Stomach smooth muscle (tissue), 2 donors: Measurements from ENCODE around the gene IGDCC3.

Source experiments
- H3K27ac ChIP-seq: one replicate; pipeline ENCODE4 v1.7.0; 2013; ENCODE audit warnings: mild to moderate bottlenecking, low read length, inconsistent platforms
- H3K27me3 ChIP-seq, 2 donors: one replicate each; pipeline ENCODE4 v1.7.0; 2013; ENCODE audit warnings: low read length in 2 of 2; ENCODE audit not compliant: insufficient read depth in 2 of 2, control insufficient read depth in 1 of 2
- H3K36me3 ChIP-seq, 2 donors: one replicate each; pipeline ENCODE4 v1.7.0; 2013; ENCODE audit warnings: low read length in 2 of 2; ENCODE audit not compliant: control insufficient read depth in 2 of 2, insufficient read depth in 2 of 2
- H3K4me1 ChIP-seq: one replicate; pipeline ENCODE4 v1.7.0; 2013; ENCODE audit warnings: low read length; ENCODE audit not compliant: control insufficient read depth, insufficient read depth
- H3K4me3 ChIP-seq, 2 donors: one replicate each; pipeline ENCODE4 v1.7.0; 2013; ENCODE audit warnings: low read length in 2 of 2
- H3K9ac ChIP-seq, 2 donors: one replicate each; pipeline ENCODE4 v1.7.0; 2013; ENCODE audit warnings: low read length in 2 of 2, mild to moderate bottlenecking in 1 of 2
- H3K9me3 ChIP-seq, 2 donors: one replicate each; pipeline ENCODE4 v1.7.0; 2013; ENCODE audit warnings: low read length in 2 of 2; ENCODE audit not compliant: control insufficient read depth in 2 of 2
- donor health status: healthy.
- donor health status: Pancreatic carcinoma.

The IGDCC3 gene

DNA sequence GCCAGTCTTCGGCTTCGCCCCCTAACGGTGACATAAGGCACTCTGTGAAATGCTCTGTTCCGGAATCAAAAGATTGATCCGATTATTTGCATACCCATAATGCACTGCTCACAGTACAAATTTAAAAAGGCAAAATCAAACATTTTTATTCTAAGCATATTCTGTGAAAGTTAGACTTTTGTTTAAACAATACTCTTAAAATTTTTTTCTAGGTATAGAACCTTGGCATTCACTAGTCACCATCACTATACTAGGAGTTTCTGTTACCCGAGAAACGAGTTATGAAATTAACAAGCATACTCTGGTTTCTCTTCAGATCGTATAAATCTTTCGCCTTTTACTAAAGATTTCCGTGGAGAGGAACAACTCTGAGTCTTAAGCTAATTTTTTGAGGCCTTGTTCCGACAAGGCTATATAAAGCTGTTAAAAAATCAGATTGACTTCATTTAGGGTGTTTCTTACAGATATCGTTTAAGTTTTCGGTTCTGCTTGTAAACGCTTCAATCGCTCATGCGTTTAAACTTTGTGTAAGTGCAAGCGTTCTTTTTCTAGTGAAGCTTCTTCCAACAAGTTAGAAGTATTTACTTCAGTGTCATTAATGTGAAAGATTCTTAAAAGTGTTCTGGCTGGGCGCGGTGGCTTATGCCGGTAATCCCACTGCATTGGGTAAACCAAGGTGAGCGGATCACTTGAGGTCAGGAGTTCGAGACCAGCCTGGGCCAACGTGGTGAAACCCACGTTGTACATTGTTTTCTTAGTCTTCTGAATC, 73.2 kb downstream of the IGDCC3 start, which contains the start of gene RNU5B-1:
Gene RNU5B-1, plus strand, starts transcription at position 297 of the 769 bp plus-strand sequence.
- Histone ChIP-seq H3K36me3 (no peaks in the 10 kb centered on the region), H3K27ac (peak within 1 kb of the TSS; percentile 89), H3K9me3 (no peaks in the 10 kb centered on the region), H3K4me1 (peaks cover 14% of the 10 kb centered on the region), H3K27me3 (no peaks in the 10 kb centered on the region), H3K9ac (peak within 1 kb of the TSS; percentile 86 to 93), H3K4me3 (peak within 1 kb of the TSS; percentile 80 to 85)

DNA sequence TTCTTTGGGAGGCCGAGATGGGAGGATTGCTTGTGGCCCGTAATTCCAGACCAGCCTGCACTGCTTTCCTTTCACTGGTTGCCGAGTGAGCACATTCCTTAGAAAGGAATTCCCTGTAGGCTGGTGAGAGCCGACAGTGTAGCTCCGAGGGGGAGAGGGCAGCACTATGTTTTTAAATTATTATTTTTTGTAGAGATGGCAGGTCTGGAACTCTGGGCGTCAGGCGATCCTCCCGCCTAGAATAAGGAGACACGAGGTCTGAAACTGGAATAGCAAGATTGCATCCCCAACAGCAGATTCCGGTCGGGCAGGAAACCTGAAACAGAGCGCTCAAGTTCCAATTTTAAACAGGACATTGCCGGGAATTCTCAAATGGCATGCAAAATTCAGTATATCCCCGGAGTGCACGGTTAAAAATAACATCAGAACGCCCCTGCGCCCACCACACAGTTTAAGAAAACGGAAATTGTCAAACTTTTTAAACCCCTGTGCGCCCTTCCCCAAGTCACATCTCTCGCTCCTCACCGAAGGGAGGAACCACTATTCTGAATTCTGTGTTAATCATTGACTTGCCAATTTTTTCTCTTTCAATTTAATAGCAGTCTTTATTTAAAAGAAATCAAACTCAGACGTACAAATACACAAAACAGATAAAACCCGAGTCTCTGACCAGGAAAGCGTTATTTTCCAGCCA, 74.0 kb downstream of the IGDCC3 start:
- no peaks in the 10 kb centered on the region for H3K36me3 ChIP-seq
- H3K4me1 ChIP-seq, result peaks cover 14% of the 10 kb centered on the region
- peak overlapping the region; percentile 80 to 85 for H3K4me3 ChIP-seq
- no peaks in the 10 kb centered on the region for H3K9me3 ChIP-seq
- peak overlapping the region; percentile 89 for H3K27ac ChIP-seq
- no peaks in the 10 kb centered on the region for H3K27me3 ChIP-seq
- peak overlapping the region; percentile 86 to 93 for H3K9ac ChIP-seq

DNA sequence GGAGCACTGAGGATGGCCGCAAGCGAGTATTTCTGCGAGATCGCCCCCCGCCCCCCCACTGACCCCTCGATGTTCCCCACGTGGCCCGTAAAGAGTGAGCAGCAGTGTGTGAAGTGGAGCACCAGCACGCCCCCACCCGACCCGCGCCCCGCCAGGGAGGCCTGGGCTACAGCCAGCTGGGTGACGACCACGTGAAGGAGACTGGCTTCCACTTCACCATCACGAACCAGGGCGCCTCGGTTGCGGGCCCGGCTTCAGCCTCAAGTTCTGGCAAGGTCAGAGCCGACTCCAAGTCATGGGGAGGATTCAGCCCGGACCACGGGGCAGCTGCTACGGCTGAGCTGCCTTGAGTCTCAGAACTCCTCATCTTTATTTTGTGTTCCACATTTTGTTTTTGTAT, 75.7 kb downstream of the IGDCC3 start:
- Histone ChIP-seq H3K27ac (no peak overlapping the region), H3K27me3 (no peaks in the 10 kb centered on the region), H3K4me3 (no peak overlapping the region), H3K9me3 (no peaks in the 10 kb centered on the region), H3K36me3 (no peaks in the 10 kb centered on the region), H3K4me1 (peaks cover 16% of the 10 kb centered on the region), H3K9ac (no peak overlapping the region)

DNA sequence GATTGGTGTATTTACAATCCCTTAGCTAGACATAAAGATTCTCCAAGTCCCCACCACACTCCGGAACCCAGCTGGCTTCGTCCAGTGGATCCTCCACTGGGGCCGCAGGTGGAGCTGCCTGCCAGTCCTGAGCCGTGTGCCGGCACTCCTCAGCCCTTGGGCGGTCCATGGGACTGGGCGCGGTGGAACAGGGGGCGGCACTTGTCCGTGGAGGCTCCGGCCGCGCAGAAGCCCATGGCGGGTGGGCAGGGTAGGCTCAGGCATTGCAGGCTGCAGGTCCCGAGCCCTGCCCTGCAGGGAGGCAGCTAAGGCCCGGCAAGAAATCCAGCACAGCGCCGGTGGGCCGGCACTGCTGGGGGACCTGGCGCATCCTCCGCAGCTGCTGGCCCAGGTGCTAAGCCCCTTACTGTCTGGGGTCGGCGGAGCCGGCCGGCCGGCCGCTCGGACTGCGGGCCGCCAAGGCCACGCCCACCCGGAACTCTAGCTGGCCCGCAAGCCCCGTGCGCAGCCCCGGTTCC, 76.8 kb downstream of the IGDCC3 start:
- Histone ChIP-seq H3K9me3 (no peaks in the 10 kb centered on the region), H3K4me1 (peaks cover 16% of the 10 kb centered on the region), H3K9ac (no peak overlapping the region), H3K36me3 (no peaks in the 10 kb centered on the region), H3K27me3 (no peaks in the 10 kb centered on the region), H3K27ac (no peak overlapping the region), H3K4me3 (no peak overlapping the region)

DNA sequence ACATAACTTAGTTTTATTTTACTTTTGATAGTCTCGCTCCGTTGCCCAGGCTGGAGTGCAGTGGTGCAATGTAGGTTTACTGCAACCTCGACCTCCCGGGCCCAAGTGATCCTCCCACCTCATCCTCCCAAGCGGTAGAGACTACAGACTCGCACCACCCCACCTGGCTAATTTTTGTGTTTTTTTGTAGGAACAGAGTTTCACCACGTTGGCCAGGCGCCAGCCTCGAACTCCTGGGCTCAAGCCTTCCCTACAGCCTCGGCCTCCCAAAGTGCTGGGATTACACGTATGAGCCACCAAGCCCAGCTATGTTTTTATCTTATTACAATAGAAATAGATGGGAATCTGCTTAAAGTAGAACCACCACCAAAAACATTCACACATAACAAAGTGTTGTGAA, 79.1 kb downstream of the IGDCC3 start:
- no peak overlapping the region for H3K4me3 ChIP-seq
- H3K27me3 ChIP-seq, result no peaks in the 10 kb centered on the region
- no peak overlapping the region for H3K9ac ChIP-seq
- H3K9me3 ChIP-seq, result no peaks in the 10 kb centered on the region
- peaks cover 7% of the 10 kb centered on the region for H3K4me1 ChIP-seq
- no peaks in the 10 kb centered on the region for H3K36me3 ChIP-seq
- no peak overlapping the region for H3K27ac ChIP-seq

DNA sequence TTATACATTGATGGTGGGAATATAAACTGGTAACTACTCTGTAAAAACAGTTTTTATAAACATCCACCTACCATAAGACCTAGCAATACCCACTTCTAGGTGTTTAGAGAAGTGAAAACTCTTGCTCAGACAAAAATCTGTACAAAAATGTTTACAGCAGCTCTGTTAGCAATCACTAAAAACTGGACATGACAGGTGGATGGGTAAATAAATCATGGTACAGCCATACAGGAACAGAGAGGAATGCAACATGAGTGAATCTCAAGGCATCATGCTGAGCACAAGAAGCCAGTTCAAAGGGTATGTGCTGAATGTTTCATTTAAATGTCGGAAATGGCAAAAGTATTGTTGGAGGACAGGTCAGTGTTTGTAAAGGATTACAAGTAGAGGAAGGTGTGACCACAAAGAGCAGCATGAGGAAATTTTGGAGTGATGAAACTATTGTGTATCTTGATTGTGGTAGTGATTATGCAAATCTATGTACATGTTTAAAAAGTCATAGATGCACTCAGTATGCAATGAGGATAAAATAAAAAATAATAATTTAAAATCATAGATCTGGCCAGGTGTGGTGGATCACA, 84.8 kb downstream of the IGDCC3 start:
- Histone ChIP-seq H3K27ac (no peak overlapping the region), H3K27me3 (no peaks in the 10 kb centered on the region), H3K9me3 (no peaks in the 10 kb centered on the region), H3K4me1 (no peaks in the 10 kb centered on the region), H3K36me3 (no peaks in the 10 kb centered on the region), H3K4me3 (no peak overlapping the region), H3K9ac (no peak overlapping the region)

DNA sequence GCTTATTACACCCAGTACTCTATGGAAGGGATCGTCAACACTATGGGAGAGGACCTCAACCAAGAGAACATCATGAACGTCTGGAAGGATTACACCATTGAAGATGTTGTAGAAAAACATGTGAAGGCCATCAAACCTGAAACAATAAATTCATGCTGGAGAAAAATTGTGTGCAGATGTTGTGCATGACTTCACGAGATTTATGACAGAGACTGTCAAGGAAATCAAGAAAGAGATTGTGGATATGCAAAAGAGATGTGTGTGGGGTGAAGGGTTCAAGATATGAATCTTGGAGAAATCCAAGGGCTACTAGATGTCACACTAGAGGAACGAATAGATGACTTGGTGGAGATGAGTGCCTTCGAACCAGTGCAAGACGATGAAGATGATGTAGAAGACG, 87.6 kb downstream of the IGDCC3 start:
- Histone ChIP-seq H3K27me3 (no peaks in the 10 kb centered on the region), H3K27ac (no peak overlapping the region), H3K36me3 (no peaks in the 10 kb centered on the region), H3K9ac (no peak overlapping the region), H3K9me3 (no peaks in the 10 kb centered on the region), H3K4me3 (no peak overlapping the region), H3K4me1 (peaks cover 16% of the 10 kb centered on the region)

DNA sequence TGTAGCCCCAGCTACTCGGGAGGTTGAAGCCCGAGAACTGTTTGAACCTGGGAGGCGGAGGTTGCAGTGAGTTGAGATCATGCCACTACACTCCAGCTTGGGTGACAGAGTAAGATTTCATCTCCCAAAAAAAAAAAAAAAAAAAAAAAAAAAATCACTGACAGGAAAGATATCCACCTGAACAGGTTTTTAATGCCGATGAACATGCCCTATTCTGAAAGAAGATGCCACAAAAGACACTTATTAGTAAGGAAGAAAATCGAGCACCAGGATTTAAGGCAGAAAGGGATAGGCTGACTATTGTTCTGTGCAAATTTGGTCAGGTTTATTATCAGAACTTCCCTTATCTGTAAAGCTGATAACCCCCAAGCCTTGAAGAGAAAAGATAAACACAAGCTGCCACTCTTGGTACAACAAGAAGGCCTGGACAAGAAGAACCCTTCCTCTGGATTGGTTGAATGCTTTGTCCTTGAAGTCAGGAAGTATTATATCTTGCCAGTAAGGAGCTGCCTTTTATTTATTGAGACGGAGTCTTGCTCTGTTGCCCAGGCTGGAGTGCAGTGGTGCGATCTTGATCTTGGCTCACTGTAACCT, 88.4 kb downstream of the IGDCC3 start:
- H3K9ac ChIP-seq, result no peak overlapping the region
- peaks cover 19% of the 10 kb centered on the region for H3K4me1 ChIP-seq
- H3K27me3 ChIP-seq, result no peaks in the 10 kb centered on the region
- H3K36me3 ChIP-seq, result no peaks in the 10 kb centered on the region
- no peak overlapping the region for H3K27ac ChIP-seq
- H3K9me3 ChIP-seq, result no peaks in the 10 kb centered on the region
- no peak overlapping the region for H3K4me3 ChIP-seq

DNA sequence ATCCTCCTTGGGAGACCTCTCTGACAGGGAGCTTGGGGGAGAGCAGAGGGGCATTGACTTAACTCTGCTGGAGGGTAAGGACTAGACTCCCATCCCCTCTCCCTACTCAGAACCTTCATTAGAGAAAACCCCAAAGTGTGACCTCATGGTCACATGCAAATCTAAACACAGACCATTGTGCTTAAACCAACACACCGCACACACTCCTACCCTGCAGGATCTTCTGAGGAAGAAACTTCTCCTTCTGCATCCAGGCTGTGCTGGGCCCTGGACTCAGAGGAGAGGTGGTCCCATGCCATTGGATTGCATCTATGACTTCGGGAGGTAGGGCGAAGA, 90.3 kb downstream of the IGDCC3 start:
- H3K4me3 ChIP-seq, result peak overlapping the region in 1 of 2 donors; percentile 89
- H3K27ac ChIP-seq, result peak overlapping the region; percentile 76
- peak overlapping the region; percentile 47 to 76 for H3K9ac ChIP-seq
- H3K36me3 ChIP-seq, result no peaks in the 10 kb centered on the region
- H3K9me3 ChIP-seq, result no peaks in the 10 kb centered on the region
- no peaks in the 10 kb centered on the region for H3K27me3 ChIP-seq
- H3K4me1 ChIP-seq, result peaks cover 29% of the 10 kb centered on the region

DNA sequence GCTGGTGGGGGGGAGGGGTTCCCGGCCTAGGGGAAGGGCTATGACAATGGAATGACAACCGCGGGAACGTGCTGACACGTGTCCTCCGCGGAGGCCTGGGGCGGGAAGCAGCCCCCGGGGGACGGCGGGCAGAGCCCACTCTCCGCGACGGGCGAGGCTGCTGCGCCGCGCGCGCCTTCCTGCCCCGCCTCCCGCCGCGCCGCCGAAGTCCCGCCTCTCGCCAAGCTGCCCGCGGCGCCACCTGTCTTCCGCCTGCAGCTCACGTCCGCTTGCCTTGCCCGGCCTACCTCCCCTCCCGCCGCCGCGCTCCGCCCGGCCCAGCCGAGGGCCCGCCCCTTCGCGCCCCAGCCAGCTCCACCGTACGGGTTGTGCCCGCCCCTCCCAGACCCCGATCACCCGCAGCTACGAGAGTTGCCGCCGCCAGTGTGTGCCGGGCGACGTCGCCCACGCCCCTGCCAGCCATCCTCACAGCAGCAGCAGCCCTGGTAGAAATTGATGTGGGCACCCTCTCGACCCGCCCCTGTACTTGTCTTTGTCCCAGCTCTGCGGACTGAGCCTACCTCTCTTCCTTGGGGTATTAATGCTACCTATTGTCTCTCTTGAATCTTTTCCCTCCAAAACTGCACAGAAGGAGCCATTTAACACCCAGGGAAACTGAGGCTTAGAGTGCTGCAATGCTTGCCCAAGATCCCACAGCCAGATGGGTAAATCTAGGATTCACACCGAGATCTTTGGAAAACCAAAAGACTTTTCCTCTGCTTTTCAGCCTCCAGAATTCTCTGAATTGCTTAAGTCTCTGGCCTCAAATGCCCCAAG, 90.9 kb downstream of the IGDCC3 start, which contains the start of gene PARP16:
Gene PARP16, minus strand, starts transcription at position 180 of the 816 bp plus-strand sequence. CDS start 457 bp downstream, outside the sequence.
- peaks cover 29% of the 10 kb centered on the region for H3K4me1 ChIP-seq
- peak within 1 kb of the TSS; percentile 76 for H3K27ac ChIP-seq
- no peaks in the 10 kb centered on the region for H3K27me3 ChIP-seq
- H3K4me3 ChIP-seq, result peak within 1 kb of the TSS; percentile 69 to 89
- peak within 1 kb of the TSS; percentile 76 to 85 for H3K9ac ChIP-seq
- no peaks in the 10 kb centered on the region for H3K36me3 ChIP-seq
- no peaks in the 10 kb centered on the region for H3K9me3 ChIP-seq
